Retina (tissue), 1 donor: ENCODE measurements around the gene LDHAL6B.

Experiments used
- DNase-seq: peaks from one replicate; pipeline ENCODE4 v3.0.0-alpha.2; 2016

LDHAL6B gene

GRCh38 chr15:59255680-59256336 lies 49.2 kb downstream of the LDHAL6B start:
- DNase-seq, result no peak

GRCh38 chr15:59256482-59256881 lies 49.8 kb downstream of the LDHAL6B start:
- no peak for DNase-seq

GRCh38 chr15:59257140-59257539 lies 50.5 kb downstream of the LDHAL6B start:
- DNase-seq, result no peak
